HT-29 (cell line): ENCODE measurements around the gene PIGBOS1. TPM values are rescaled to one million over a fixed set of nuclear protein-coding genes. Genes with fewer than 3 reads are reported as not detected.

ENCODE experiments used
- DNase-seq: peaks from one replicate; pipeline ENCODE4 v3.0.0-alpha.2; 2015; ENCODE audit warnings: low spot score
- total RNA-seq: library from RNA; depleted of rRNA; stranded (reverse); fragments of >200 nt; shearing (Covaris generic); gene quantifications from 2 replicates; pipeline ENCODE4 v1.2.3, GENCODE V29; 2014; rRNA removed

The PIGBOS1 gene
- total RNA-seq, 1 experiment from 2014 or later: 3.5 TPM

DNA sequence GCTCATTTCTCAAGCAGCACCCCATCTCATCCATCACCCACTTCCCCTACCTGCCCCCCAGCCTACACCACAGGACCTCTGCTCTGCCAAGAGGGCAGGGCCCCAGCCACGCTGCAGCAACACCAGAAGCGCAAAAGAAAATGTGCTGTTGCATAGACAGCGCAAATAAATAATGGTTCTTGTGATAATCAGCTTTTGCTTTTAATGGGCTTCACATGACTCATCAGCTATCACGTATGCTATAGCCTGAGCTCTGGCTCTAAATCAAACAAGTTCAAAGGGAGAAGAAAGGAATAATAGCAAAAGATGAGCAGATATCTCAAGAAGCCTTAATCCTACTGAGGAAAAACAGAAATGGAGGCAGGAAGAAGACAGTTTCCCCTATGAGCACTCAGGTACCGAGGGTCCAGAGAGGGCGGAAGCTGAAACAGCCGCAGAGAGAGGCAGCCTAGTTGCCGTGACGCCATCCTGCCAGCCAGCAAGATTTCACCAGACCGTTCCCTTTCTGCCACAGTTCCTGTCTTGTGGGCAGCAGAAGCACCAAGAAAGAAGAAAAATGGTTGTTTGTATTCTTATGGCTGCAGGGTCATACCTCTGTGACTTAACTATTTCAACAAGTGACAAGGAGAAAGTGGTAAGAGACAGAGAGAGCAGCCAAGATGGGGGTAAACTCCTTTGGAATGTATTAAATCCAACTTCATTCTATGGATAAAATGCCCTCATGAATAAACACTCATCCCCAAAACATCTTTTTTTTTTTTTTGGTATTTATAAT, 51.3 kb downstream of the PIGBOS1 start:
- DNase-seq: no peak

Other genes with a start within 250 kb of the PIGBOS1 start
- 38.6 and 52.6 TPM in 2 replicates for gene RSL24D1, start 122.2 kb downstream of the PIGBOS1 start, total RNA-seq
- gene RAB27A, start 29.3 kb downstream of the PIGBOS1 start, total RNA-seq: 0.63 and 1.4 TPM in 2 replicates
- 7.2 and 8.0 TPM in 2 replicates for gene PIGB, start 99 bp upstream of the PIGBOS1 start, total RNA-seq
- gene CCPG1, start 89.2 kb upstream of the PIGBOS1 start, total RNA-seq: 11.8 and 12.6 TPM in 2 replicates
- 0.86 and 1.9 TPM in 2 replicates for gene PIERCE2, start 89.4 kb upstream of the PIGBOS1 start, total RNA-seq
- 2.9 and 3.3 TPM in 2 replicates for gene DNAAF4, start 189.1 kb upstream of the PIGBOS1 start, total RNA-seq